ENCODE measurements around the gene INVS. TPM values are rescaled to one million over a fixed set of nuclear protein-coding genes. Genes with fewer than 3 reads are reported as not detected.

The INVS gene
- total and polyA plus RNA-seq, 2 of the 13 experiments (the other 11 are each of a cell fraction or from before 2014, with no cell fraction given) = 11.3 to 16.3 TPM

DNA sequence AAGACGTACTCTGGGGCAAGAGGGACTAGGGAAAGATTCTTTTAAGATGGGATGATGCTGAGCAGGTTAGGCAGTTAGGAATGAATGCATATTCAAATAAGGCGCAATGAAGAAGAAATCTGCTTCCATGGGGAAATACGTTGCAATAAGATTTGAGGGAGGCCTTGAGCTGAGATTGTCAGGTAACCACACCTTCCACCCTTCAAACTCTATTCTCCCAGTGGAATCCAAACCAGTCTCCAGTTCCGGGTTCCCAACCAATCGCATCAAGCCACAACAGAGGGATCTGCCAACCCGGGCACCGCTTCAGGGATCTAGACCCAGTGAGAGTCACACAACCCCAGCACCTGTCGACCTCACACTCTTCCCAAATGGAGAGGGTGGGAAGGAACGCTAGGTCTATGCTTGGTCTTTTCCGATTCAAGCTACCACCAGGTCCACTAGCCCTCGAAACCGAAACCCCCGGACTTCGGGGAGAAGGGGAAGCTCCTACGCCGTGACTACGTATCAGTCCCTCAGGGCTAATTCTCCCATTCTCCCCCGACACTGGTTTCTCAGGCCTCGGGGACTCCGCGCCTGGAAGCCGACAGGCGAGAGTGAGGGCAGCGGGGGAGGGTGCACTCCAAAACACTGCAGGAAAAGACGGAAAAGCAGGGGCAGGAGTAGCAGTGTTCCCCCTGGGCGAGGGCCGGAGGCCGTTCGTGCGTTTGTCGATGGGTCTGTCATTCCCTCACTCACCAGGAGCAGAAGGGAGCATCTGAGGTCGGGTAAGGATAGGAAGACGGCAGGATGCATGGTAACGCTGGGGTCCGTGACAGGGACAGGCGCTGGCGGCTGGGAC, 777 bp upstream of the INVS start (continued):
- TF ChIP-seq, protein P1, sequence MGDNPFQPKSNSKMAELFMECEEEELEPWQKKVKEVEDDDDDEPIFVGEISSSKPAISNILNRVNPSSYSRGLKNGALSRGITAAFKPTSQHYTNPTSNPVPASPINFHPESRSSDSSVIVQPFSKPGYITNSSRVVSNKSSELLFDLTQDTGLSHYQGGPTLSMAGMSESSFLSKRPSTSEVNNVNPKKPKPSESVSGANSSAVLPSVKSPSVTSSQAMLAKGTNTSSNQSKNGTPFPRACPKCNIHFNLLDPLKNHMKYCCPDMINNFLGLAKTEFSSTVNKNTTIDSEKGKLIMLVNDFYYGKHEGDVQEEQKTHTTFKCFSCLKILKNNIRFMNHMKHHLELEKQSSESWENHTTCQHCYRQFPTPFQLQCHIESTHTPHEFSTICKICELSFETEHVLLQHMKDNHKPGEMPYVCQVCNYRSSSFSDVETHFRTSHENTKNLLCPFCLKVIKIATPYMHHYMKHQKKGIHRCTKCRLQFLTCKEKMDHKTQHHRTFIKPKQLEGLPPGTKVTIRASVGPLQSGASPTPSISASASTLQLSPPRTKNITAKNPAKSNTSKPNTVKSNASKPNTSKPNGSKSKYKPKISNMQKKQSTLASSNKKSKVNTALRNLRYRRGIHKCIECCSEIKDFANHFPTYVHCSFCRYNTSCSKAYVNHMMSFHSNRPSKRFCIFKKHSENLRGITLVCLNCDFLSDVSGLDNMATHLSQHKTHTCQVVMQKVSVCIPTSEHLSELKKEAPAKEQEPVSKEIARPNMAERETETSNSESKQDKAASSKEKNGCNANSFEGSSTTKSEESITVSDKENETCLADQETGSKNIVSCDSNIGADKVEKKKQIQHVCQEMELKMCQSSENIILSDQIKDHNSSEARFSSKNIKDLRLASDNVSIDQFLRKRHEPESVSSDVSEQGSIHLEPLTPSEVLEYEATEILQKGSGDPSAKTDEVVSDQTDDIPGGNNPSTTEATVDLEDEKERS (CRISPR knock-in tag; IDR thresholded peaks at IDR 0.05) = 0 out of 2 replicates have a peak, but pooled peaks have one; percentile 73
- TF ChIP-seq ZNF235 (CRISPR knock-in tag; IDR thresholded peaks at IDR 0.05; ENCODE audit: borderline replicate concordance) (no peak), ZNF570 (CRISPR knock-in tag; IDR thresholded peaks at IDR 0.05; ENCODE audit: borderline replicate concordance) (no peak), ZNF543 (CRISPR knock-in tag; IDR thresholded peaks at IDR 0.05) (no peak), SOX5 (CRISPR knock-in tag; IDR thresholded peaks at IDR 0.05; ENCODE audit: borderline replicate concordance) (no peak), PHF5A (CRISPR knock-in tag; IDR thresholded peaks at IDR 0.05; ENCODE audit: low read depth, unreplicated experiment) (no peak), NFKBIZ (CRISPR knock-in tag; IDR thresholded peaks at IDR 0.05) (no peak), ZNF530 (CRISPR knock-in tag; IDR thresholded peaks at IDR 0.05; ENCODE audit: low read depth) (no peak), FOXO1 (CRISPR knock-in tag; IDR thresholded peaks at IDR 0.05) (0 out of 2 replicates have a peak, but pooled peaks have one; percentile 12), MIER3 (CRISPR knock-in tag; IDR thresholded peaks at IDR 0.05; ENCODE audit: borderline replicate concordance) (no peak; the same call in 1 of the 2 replicates), NR1H2 (CRISPR knock-in tag; IDR thresholded peaks at IDR 0.05; ENCODE audit: borderline replicate concordance, low read depth) (no peak), SAP130 (CRISPR knock-in tag; IDR thresholded peaks at IDR 0.05; ENCODE audit: low read depth) (peak; percentile 75), ISL2 (CRISPR knock-in tag; IDR thresholded peaks at IDR 0.05) (no peak), GATAD1 (CRISPR knock-in tag; IDR thresholded peaks at IDR 0.05) (no peak)
- TF ChIP-seq, protein P2, sequence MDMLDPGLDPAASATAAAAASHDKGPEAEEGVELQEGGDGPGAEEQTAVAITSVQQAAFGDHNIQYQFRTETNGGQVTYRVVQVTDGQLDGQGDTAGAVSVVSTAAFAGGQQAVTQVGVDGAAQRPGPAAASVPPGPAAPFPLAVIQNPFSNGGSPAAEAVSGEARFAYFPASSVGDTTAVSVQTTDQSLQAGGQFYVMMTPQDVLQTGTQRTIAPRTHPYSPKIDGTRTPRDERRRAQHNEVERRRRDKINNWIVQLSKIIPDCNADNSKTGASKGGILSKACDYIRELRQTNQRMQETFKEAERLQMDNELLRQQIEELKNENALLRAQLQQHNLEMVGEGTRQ (IDR thresholded peaks at IDR 0.05; ENCODE audit: low read depth, low read length) = peak; percentile 29; the same call in 1 of the 2 replicates
- TF ChIP-seq, protein P2 (CRISPR knock-in tag; IDR thresholded peaks at IDR 0.05; ENCODE audit: borderline replicate concordance) = no peak
- TF ChIP-seq, protein P3, sequence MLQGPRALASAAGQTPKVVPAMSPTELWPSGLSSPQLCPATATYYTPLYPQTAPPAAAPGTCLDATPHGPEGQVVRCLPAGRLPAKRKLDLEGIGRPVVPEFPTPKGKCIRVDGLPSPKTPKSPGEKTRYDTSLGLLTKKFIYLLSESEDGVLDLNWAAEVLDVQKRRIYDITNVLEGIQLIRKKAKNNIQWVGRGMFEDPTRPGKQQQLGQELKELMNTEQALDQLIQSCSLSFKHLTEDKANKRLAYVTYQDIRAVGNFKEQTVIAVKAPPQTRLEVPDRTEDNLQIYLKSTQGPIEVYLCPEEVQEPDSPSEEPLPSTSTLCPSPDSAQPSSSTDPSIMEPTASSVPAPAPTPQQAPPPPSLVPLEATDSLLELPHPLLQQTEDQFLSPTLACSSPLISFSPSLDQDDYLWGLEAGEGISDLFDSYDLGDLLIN (CRISPR knock-in tag; IDR thresholded peaks at IDR 0.05; ENCODE audit: borderline replicate concordance) = no peak
- TF ChIP-seq, protein P4, sequence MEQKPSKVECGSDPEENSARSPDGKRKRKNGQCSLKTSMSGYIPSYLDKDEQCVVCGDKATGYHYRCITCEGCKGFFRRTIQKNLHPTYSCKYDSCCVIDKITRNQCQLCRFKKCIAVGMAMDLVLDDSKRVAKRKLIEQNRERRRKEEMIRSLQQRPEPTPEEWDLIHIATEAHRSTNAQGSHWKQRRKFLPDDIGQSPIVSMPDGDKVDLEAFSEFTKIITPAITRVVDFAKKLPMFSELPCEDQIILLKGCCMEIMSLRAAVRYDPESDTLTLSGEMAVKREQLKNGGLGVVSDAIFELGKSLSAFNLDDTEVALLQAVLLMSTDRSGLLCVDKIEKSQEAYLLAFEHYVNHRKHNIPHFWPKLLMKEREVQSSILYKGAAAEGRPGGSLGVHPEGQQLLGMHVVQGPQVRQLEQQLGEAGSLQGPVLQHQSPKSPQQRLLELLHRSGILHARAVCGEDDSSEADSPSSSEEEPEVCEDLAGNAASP (CRISPR knock-in tag; IDR thresholded peaks at IDR 0.05; ENCODE audit: borderline replicate concordance) = no peak; the same call in 1 of the 2 replicates
- TF ChIP-seq, protein P5, sequence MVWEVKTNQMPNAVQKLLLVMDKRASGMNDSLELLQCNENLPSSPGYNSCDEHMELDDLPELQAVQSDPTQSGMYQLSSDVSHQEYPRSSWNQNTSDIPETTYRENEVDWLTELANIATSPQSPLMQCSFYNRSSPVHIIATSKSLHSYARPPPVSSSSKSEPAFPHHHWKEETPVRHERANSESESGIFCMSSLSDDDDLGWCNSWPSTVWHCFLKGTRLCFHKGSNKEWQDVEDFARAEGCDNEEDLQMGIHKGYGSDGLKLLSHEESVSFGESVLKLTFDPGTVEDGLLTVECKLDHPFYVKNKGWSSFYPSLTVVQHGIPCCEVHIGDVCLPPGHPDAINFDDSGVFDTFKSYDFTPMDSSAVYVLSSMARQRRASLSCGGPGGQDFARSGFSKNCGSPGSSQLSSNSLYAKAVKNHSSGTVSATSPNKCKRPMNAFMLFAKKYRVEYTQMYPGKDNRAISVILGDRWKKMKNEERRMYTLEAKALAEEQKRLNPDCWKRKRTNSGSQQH (CRISPR knock-in tag; IDR thresholded peaks at IDR 0.05; ENCODE audit: low read depth) = 0 out of 2 replicates have a peak, but pooled peaks have one; percentile 5

Measured in HepG2 (cell line).